H1 (cell line): ENCODE results near the gene RPUSD4. TPM values are rescaled to one million over a fixed set of nuclear protein-coding genes. Genes with fewer than 3 reads are reported as not detected.

Experiments used
- ATF3 ChIP-seq: IDR thresholded peaks from 2 replicates; pipeline ENCODE4 v1.6.1; 2011; ENCODE audit warnings: low read depth, mild to moderate bottlenecking, low read length; ENCODE audit not compliant: insufficient read depth
- BCL11A ChIP-seq, 2 experiments: IDR thresholded peaks; one replicate each; pipeline ENCODE4 v1.6.1; 2011; ENCODE audit warnings: low read depth in 2 of 2, low read length in 2 of 2, mild to moderate bottlenecking in 2 of 2
- CHD2 ChIP-seq: IDR thresholded peaks from 2 replicates; pipeline ENCODE4 v1.6.1; 2012; ENCODE audit warnings: low read length, improper control_type of control experiment
- TAF1 ChIP-seq: IDR thresholded peaks from 2 replicates; pipeline ENCODE4 v1.6.1; 2011; ENCODE audit warnings: mild to moderate bottlenecking, low read depth, low read length
- TCF12 ChIP-seq: IDR thresholded peaks from 2 replicates; pipeline ENCODE4 v1.6.1; 2011; ENCODE audit warnings: low read depth, mild to moderate bottlenecking, low read length
- polyA plus RNA-seq, 7 experiments: library from polyadenylated mRNA; depleted of rRNA in 3 of 7; stranded (reverse) in 5 of 7; unstranded in 2 of 7; fragments of >200 nt in 5 of 7; fragments of 200-250 nt in 2 of 7; gene quantifications; 1 replicate in 5 of 7; 2 replicates in 1 of 7; 4 replicates in 1 of 7; pipeline versions ENCODE4 v1.2.1 to v1.2.3, GENCODE V29; 2011 to 2013; ENCODE audit warnings: missing spikeins in 2 of 7, mixed read lengths in 2 of 7
- total RNA-seq: library from RNA; stranded (reverse); fragmentation: NEBNext Ultra II Directional; extraction: Animal tissue kit (Norgen Biotek cat#: 25700); gene quantifications from 2 replicates; pipeline ENCODE4 v1.2.1, GENCODE V29; 2021

Gene RPUSD4
- total and polyA plus RNA-seq, 2 of the 8 experiments (the other 6 are each of a cell fraction or from before 2014, with no cell fraction given): 36.1 to 50.7 TPM

GRCh38 chr11:126225295-126225665, 13.8 kb upstream of the RPUSD4 start (continued):
- TF ChIP-seq BCL11A (IDR thresholded peaks at IDR 0.05; ENCODE audit: low read depth in 2 of 2, low read length in 2 of 2) (no peak), CHD2 (no peak), TCF12 (no peak), ATF3 (no peak), TAF1 (no peak)
